GM19324 (cell line): ENCODE measurements around the gene CNTNAP2.

Experiments
- ATAC-seq: cut with Tn5 transposase; IDR thresholded peaks from one replicate; pipeline ENCODE4 v1.9.1; 2021; ENCODE audit warnings: mild to moderate bottlenecking, moderate library complexity; ENCODE audit not compliant: unreplicated experiment, low FRiP score

CNTNAP2 gene

GRCh38 chr7:148084138-148084537 lies 1967.5 kb downstream of the CNTNAP2 start:
- no peak for ATAC-seq

GRCh38 chr7:148091882-148092281 lies 1975.3 kb downstream of the CNTNAP2 start:
- ATAC-seq: no peak

GRCh38 chr7:148093375-148094166 lies 1977.0 kb downstream of the CNTNAP2 start:
- no peak for ATAC-seq

GRCh38 chr7:148095066-148095465 lies 1978.5 kb downstream of the CNTNAP2 start:
- ATAC-seq: no peak

GRCh38 chr7:148104136-148104716 lies 1987.6 kb downstream of the CNTNAP2 start:
- no peak for ATAC-seq

GRCh38 chr7:148104924-148105323 lies 1988.3 kb downstream of the CNTNAP2 start:
- ATAC-seq: no peak

GRCh38 chr7:148105853-148106252 lies 1989.3 kb downstream of the CNTNAP2 start:
- ATAC-seq: no peak

- no peak for ATAC-seq
Observed at GRCh38 chr7:148107443-148108127, 1991.0 kb downstream of the CNTNAP2 start.

- no peak for ATAC-seq
Observed at GRCh38 chr7:148108381-148108780, 1991.8 kb downstream of the CNTNAP2 start.

- ATAC-seq: no peak
Observed at GRCh38 chr7:148110097-148110868, 1993.7 kb downstream of the CNTNAP2 start.

GRCh38 chr7:148114804-148115203 lies 1998.2 kb downstream of the CNTNAP2 start:
- ATAC-seq: no peak

- no peak for ATAC-seq
Observed at GRCh38 chr7:148115308-148115707, 1998.7 kb downstream of the CNTNAP2 start.

- no peak for ATAC-seq
Observed at GRCh38 chr7:148116195-148116594, 1999.6 kb downstream of the CNTNAP2 start.

- no peak for ATAC-seq
Observed at GRCh38 chr7:148116829-148117403, 2000.3 kb downstream of the CNTNAP2 start.

GRCh38 chr7:148118371-148118770 lies 2001.8 kb downstream of the CNTNAP2 start:
- ATAC-seq: no peak

GRCh38 chr7:148121401-148121800 lies 2004.8 kb downstream of the CNTNAP2 start:
- no peak for ATAC-seq

GRCh38 chr7:148121847-148122246 lies 2005.2 kb downstream of the CNTNAP2 start:
- no peak for ATAC-seq

- ATAC-seq: no peak
Observed at GRCh38 chr7:148124477-148124876, 2007.9 kb downstream of the CNTNAP2 start.

- no peak for ATAC-seq
Observed at GRCh38 chr7:148127374-148127773, 2010.8 kb downstream of the CNTNAP2 start.

- ATAC-seq: no peak
Observed at GRCh38 chr7:148129023-148129422, 2012.4 kb downstream of the CNTNAP2 start.
